GM21529 (cell line): ENCODE data around the gene NCOA3.
"Not testable (repeated sequence)": the region's sequence is repeated elsewhere in the genome, so short reads cannot be mapped to it uniquely, and the experiment has no call there.

Source experiments
- ATAC-seq: cut with Tn5 transposase; IDR thresholded peaks from one replicate; pipeline ENCODE4 v1.9.1; 2021; ENCODE audit not compliant: unreplicated experiment

NCOA3 gene

GRCh38 chr20:47595138-47595537 is 93.5 kb downstream of the NCOA3 start:
- not testable (repeated sequence) for ATAC-seq

GRCh38 chr20:47596003-47596571 is 94.4 kb downstream of the NCOA3 start:
- no peak for ATAC-seq

GRCh38 chr20:47597090-47597489 is 95.4 kb downstream of the NCOA3 start:
- no peak for ATAC-seq

- no peak for ATAC-seq
Measured at GRCh38 chr20:47598911-47599744, 97.4 kb downstream of the NCOA3 start.

- ATAC-seq = no peak
Measured at GRCh38 chr20:47600967-47601547, 99.4 kb downstream of the NCOA3 start.

- ATAC-seq = no peak
Measured at GRCh38 chr20:47603260-47603659, 101.6 kb downstream of the NCOA3 start.

GRCh38 chr20:47605673-47606413 is 104.2 kb downstream of the NCOA3 start:
- ATAC-seq = no peak

- ATAC-seq = no peak
Measured at GRCh38 chr20:47606414-47606982, 104.8 kb downstream of the NCOA3 start.

- ATAC-seq = no peak
Measured at GRCh38 chr20:47606983-47607613, 105.4 kb downstream of the NCOA3 start.

GRCh38 chr20:47609001-47609400 is 107.3 kb downstream of the NCOA3 start:
- no peak for ATAC-seq

- ATAC-seq = peak; percentile 63
Measured at GRCh38 chr20:47610247-47610944, 108.7 kb downstream of the NCOA3 start.

GRCh38 chr20:47610945-47611250 is 109.2 kb downstream of the NCOA3 start:
- no peak for ATAC-seq

- no peak for ATAC-seq
Measured at GRCh38 chr20:47611785-47612184, 110.1 kb downstream of the NCOA3 start.

GRCh38 chr20:47612670-47613069 is 111.0 kb downstream of the NCOA3 start:
- no peak for ATAC-seq

GRCh38 chr20:47614703-47615309 is 113.1 kb downstream of the NCOA3 start:
- no peak for ATAC-seq

GRCh38 chr20:47618479-47618878 is 116.8 kb downstream of the NCOA3 start:
- ATAC-seq = no peak

- no peak for ATAC-seq
Measured at GRCh38 chr20:47620808-47621805, 119.4 kb downstream of the NCOA3 start.

GRCh38 chr20:47622118-47622665 is 120.5 kb downstream of the NCOA3 start:
- no peak for ATAC-seq
